ENCODE data around the gene RARRES2. TPM values are rescaled to one million over a fixed set of nuclear protein-coding genes. Genes with fewer than 3 reads are reported as not detected.

The RARRES2 gene
- total RNA-seq, 1 experiment from 2014 or later = not detected

- H3K4me1 ChIP-seq (replicated peaks; ENCODE audit: insufficient read depth) = peaks cover 26% of the 10 kb centered on the region
- peak overlapping the region; percentile 31; the same call in 1 of the 2 replicates for H3K27ac ChIP-seq
- H3K27me3 ChIP-seq (ENCODE audit: insufficient read depth, low read depth) = no peaks in the 10 kb centered on the region
- H3K36me3 ChIP-seq (ENCODE audit: low read depth) = peaks cover 18% of the 10 kb centered on the region
- POLR2A ChIA-PET (ENCODE audit: unreplicated experiment) = interaction anchor here (0.7 kb wide), 2 partner anchors 13 to 56 kb away, joined by 4 to 6 read pairs; no protein-coding TSS in a partner anchor
- peaks cover 67% of the 10 kb centered on the region for H3F3A ChIP-seq (ENCODE audit: insufficient read depth, low read depth)
- BruUV-seq (replicated peaks) = no TSS peak
- H3K9me3 ChIP-seq (ENCODE audit: insufficient read depth, low read depth) = no peaks in the 10 kb centered on the region
- TF ChIP-seq EZH2 (IDR thresholded peaks at IDR 0.05; ENCODE audit: low read depth) (no peak), CTCF (conservative IDR thresholded peaks at IDR 0.05) (no peak)
- CTCF ChIA-PET = no interaction called here
- intact Hi-C loops (cut with micrococcal nuclease; ENCODE audit: unreplicated experiment) = no loop called here
- H3K9me2 ChIP-seq (ENCODE audit: insufficient read depth) = no peaks in the 10 kb centered on the region
- H2AFZ ChIP-seq = no peak overlapping the region
- no peak for DNase-seq
- H3K79me2 ChIP-seq (ENCODE audit: low read depth) = peaks cover 21% of the 10 kb centered on the region; the same call in 1 of the 2 replicates
- H3K4me3 ChIP-seq = no peak overlapping the region
- peaks cover 20% of the 10 kb centered on the region for H4K20me1 ChIP-seq (ENCODE audit: insufficient read depth)
- no peak overlapping the region; the same call in 1 of the 2 replicates for H3K4me2 ChIP-seq
Observed at GRCh38 chr7:150377196-150377595, 35.8 kb upstream of the RARRES2 start.

DNA sequence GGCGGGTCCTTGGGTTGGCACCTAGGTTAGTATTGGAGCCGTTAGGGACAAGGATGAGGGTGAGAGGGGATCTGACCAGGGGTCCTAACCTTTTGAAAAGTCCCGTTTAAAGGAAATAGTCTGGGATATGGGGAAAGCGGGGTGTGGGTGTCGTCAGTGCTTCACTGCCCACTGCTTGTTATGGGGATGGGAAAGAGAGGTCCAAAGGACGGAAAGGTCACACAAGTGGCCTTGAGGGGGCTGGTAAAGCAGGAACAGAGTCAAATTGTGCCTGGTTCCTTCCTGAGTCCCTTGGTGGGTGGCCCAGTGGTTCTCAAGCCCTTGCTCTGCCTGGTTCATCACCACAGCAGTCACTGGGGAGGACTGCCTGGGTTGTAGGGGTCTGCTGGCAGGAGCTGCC lies 35.1 kb upstream of the RARRES2 start:
- peaks cover 26% of the 10 kb centered on the region for H3K4me1 ChIP-seq (replicated peaks; ENCODE audit: insufficient read depth)
- no peaks in the 10 kb centered on the region for H3K9me2 ChIP-seq (ENCODE audit: insufficient read depth)
- H3K36me3 ChIP-seq (ENCODE audit: low read depth) = peaks cover 19% of the 10 kb centered on the region
- H3K27me3 ChIP-seq (ENCODE audit: insufficient read depth, low read depth) = no peaks in the 10 kb centered on the region
- no peak overlapping the region for H3K27ac ChIP-seq
- ChIA-PET POLR2A (ENCODE audit: unreplicated experiment) (no interaction called here), CTCF (no interaction called here)
- H2AFZ ChIP-seq = no peak overlapping the region
- H3F3A ChIP-seq (ENCODE audit: insufficient read depth, low read depth) = peaks cover 67% of the 10 kb centered on the region
- H4K20me1 ChIP-seq (ENCODE audit: insufficient read depth) = peaks cover 20% of the 10 kb centered on the region
- no peak overlapping the region for H3K4me2 ChIP-seq
- TF ChIP-seq EZH2 (IDR thresholded peaks at IDR 0.05; ENCODE audit: low read depth) (no peak), CTCF (conservative IDR thresholded peaks at IDR 0.05) (no peak)
- no TSS peak for BruUV-seq (replicated peaks)
- DNase-seq = no peak
- intact Hi-C loops (cut with micrococcal nuclease; ENCODE audit: unreplicated experiment) = no loop called here
- peaks cover 28% of the 10 kb centered on the region for H3K79me2 ChIP-seq (ENCODE audit: low read depth)
- no peaks in the 10 kb centered on the region for H3K9me3 ChIP-seq (ENCODE audit: insufficient read depth, low read depth)
- H3K4me3 ChIP-seq = no peak overlapping the region

- Histone ChIP-seq H3K9me2 (ENCODE audit: insufficient read depth) (no peaks in the 10 kb centered on the region), H3K9me3 (ENCODE audit: insufficient read depth, low read depth) (no peaks in the 10 kb centered on the region), H3K36me3 (ENCODE audit: low read depth) (peaks cover 23% of the 10 kb centered on the region), H2AFZ (no peak overlapping the region), H3K27me3 (ENCODE audit: insufficient read depth, low read depth) (no peaks in the 10 kb centered on the region), H3F3A (ENCODE audit: insufficient read depth, low read depth) (peaks cover 67% of the 10 kb centered on the region), H3K4me1 (replicated peaks; ENCODE audit: insufficient read depth) (peaks cover 26% of the 10 kb centered on the region), H3K27ac (no peak overlapping the region), H3K4me2 (no peak overlapping the region), H3K4me3 (no peak overlapping the region), H3K79me2 (ENCODE audit: low read depth) (peaks cover 34% of the 10 kb centered on the region), H4K20me1 (ENCODE audit: insufficient read depth) (peaks cover 24% of the 10 kb centered on the region)
- intact Hi-C loops (cut with micrococcal nuclease; ENCODE audit: unreplicated experiment) = no loop called here
- CTCF ChIA-PET = no interaction called here
- POLR2A ChIA-PET (ENCODE audit: unreplicated experiment) = interaction anchor here (0.7 kb wide), 1 partner anchor 1057 kb away, joined by 5 read pairs; no protein-coding TSS in a partner anchor
- DNase-seq = no peak
- no TSS peak for BruUV-seq (replicated peaks)
- TF ChIP-seq EZH2 (IDR thresholded peaks at IDR 0.05; ENCODE audit: low read depth) = no peak
- TF ChIP-seq CTCF (conservative IDR thresholded peaks at IDR 0.05) = no peak
Observed at GRCh38 chr7:150375662-150376521, 34.5 kb upstream of the RARRES2 start.

All from PC-9 (cell line).